ENCODE results near the gene CCDC85C. TPM values are rescaled to one million over a fixed set of nuclear protein-coding genes. Genes with fewer than 3 reads are reported as not detected.

CCDC85C gene
- total and polyA plus RNA-seq, 7 donors: 1.8 to 21.0 (median 7.9) TPM

- Histone ChIP-seq H3K36me3 (ENCODE audit: insufficient read depth in 1 of 2, low read depth in 1 of 2) (no peaks in the 10 kb centered on the region), H3K4me3 (no peak overlapping the region), H3K27ac (no peak overlapping the region), H3K9me3 (no peaks in the 10 kb centered on the region), H3K4me1 (no peaks in the 10 kb centered on the region), H3K27me3 (ENCODE audit: insufficient read depth in 3 of 3, low read length in 2 of 3) (peaks cover 0 to 3% (median 0%) of the 10 kb centered on the region in 3 donors)
- ATAC-seq (no peak), DNase-seq (no peak)
- no peak for TF ChIP-seq CTCF (IDR thresholded peaks at IDR 0.05)
- intact Hi-C loops (cut with DNase I): no loop called here
- WGBS, 3 donors: 81 to 95% (median 92%) methylated on average over 2 of the region's 2 CpGs
Measured at GRCh38 chr14:99627100-99627499, 23.1 kb upstream of the CCDC85C start.

DNA sequence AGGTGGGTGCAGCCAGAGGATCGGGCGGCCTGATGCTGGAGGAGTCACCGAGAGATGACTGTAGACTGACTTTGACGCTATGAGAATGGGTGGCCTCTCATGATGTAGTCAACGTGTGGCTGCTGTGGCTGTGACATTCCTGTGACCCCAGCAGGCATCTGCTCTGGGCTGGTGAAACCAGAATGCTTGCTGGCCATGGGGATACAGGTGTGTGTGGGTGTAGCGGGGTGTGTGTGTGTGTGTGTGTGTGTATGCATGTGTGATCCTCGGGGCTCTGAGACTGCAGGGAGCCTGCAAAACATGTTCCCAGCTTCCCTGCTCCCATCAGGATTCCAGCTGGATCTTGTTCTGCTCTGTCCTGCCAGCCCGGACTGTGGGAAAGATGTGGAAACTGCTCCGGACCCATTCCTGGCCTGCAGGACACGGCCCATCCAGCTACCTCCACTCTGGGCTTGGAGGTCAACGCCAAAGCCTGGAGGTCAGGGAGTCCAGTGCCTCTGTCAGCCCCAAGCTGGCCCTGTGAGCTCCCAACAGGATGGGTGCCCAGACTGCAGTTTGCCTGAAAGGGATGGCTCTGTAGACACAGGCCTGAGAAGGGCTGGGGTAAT lies 22.1 kb upstream of the CCDC85C start:
- no peak for DNase-seq
- no peaks in the 10 kb centered on the region for H3K4me1 ChIP-seq
- no peak overlapping the region for H3K4me3 ChIP-seq
- H3K9me3 ChIP-seq: no peaks in the 10 kb centered on the region
- no peak overlapping the region for H3K27ac ChIP-seq
- H3K27me3 ChIP-seq (ENCODE audit: insufficient read depth in 3 of 3, low read length in 2 of 3): peaks cover 0 to 3% (median 0%) of the 10 kb centered on the region in 3 donors
- H3K36me3 ChIP-seq (ENCODE audit: insufficient read depth in 1 of 2, low read depth in 1 of 2): no peaks in the 10 kb centered on the region
- no peak for TF ChIP-seq CTCF (IDR thresholded peaks at IDR 0.05)
- no peak for ATAC-seq
- intact Hi-C loops (cut with DNase I): no loop called here
- 73 to 79% (median 79%) methylated on average over 11 of the region's 11 CpGs for WGBS, 3 donors

GRCh38 chr14:99625476-99625875 lies 21.5 kb upstream of the CCDC85C start:
- no peak for ATAC-seq
- Histone ChIP-seq H3K27ac (no peak overlapping the region), H3K27me3 (ENCODE audit: insufficient read depth in 3 of 3, low read length in 2 of 3) (peaks cover 0 to 3% (median 0%) of the 10 kb centered on the region in 3 donors), H3K36me3 (ENCODE audit: insufficient read depth in 1 of 2, low read depth in 1 of 2) (no peaks in the 10 kb centered on the region), H3K9me3 (no peaks in the 10 kb centered on the region), H3K4me3 (no peak overlapping the region), H3K4me1 (no peaks in the 10 kb centered on the region)
- WGBS, 3 donors: 87 to 92% (median 87%) methylated on average over 3 of the region's 3 CpGs
- intact Hi-C loops (cut with DNase I): no loop called here
- no peak for DNase-seq
- no peak for TF ChIP-seq CTCF (IDR thresholded peaks at IDR 0.05)

- Histone ChIP-seq H3K4me3 (no peak overlapping the region), H3K27ac (no peak overlapping the region), H3K4me1 (no peaks in the 10 kb centered on the region), H3K36me3 (ENCODE audit: insufficient read depth in 1 of 2, low read depth in 1 of 2) (no peaks in the 10 kb centered on the region), H3K27me3 (ENCODE audit: insufficient read depth in 3 of 3, low read length in 2 of 3) (peaks cover 0 to 3% (median 0%) of the 10 kb centered on the region in 3 donors), H3K9me3 (no peaks in the 10 kb centered on the region)
- DNase-seq (no peak), ATAC-seq (no peak)
- no peak for TF ChIP-seq CTCF (IDR thresholded peaks at IDR 0.05)
- 79 to 87% (median 83%) methylated on average over 13 of the region's 13 CpGs for WGBS, 3 donors
- intact Hi-C loops (cut with DNase I): no loop called here
Measured at GRCh38 chr14:99624971-99625370, 21.0 kb upstream of the CCDC85C start.

DNA sequence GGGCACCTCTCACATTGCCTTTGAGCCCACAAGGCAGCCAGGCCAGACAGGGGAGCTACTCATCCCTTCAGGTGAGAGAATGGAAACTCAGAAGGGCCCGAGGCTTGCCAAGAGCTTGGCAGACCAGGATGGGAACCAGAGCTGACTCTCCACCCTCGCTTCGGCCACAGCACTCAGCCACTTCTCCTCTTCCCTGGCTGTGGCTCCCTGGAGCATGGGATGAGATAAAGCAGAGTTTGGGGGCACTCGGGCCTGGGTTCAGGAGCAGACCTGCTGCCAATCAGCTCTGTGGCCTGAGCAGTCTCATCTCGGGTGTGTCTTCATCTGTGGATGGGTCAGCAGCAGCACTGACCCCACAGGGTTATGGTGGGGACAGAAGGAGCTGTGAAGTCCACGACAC lies 20.0 kb upstream of the CCDC85C start:
- 79 to 82% (median 82%) methylated on average over 5 to 6 of the region's 6 CpGs for WGBS, 3 donors
- Histone ChIP-seq H3K36me3 (ENCODE audit: insufficient read depth in 1 of 2, low read depth in 1 of 2) (no peaks in the 10 kb centered on the region), H3K4me3 (no peak overlapping the region), H3K9me3 (no peaks in the 10 kb centered on the region), H3K4me1 (no peaks in the 10 kb centered on the region), H3K27ac (no peak overlapping the region), H3K27me3 (ENCODE audit: insufficient read depth in 3 of 3, low read length in 2 of 3) (peaks cover 0 to 3% (median 0%) of the 10 kb centered on the region in 3 donors)
- intact Hi-C loops (cut with DNase I): no loop called here
- TF ChIP-seq CTCF (IDR thresholded peaks at IDR 0.05): no peak
- no peak for DNase-seq
- ATAC-seq: no peak
